Endothelial cell of umbilical vein (primary cell): Measurements from ENCODE around the gene SPINT2. TPM values are rescaled to one million over a fixed set of nuclear protein-coding genes. Genes with fewer than 3 reads are reported as not detected.

ENCODE experiments used
- BruUV-seq: library from RNA; stranded (reverse); fragments of 400-500 nt; replicated peaks from 2 replicates; lab custom pipeline; 2021; lab: Mats Ljungman, UMichigan
- CTCF ChIA-PET: fragments of 300-600, 350-600 bp; sonication (Branson Sonifier 250); formaldehyde crosslinking; loops from one replicate; lab custom pipeline; 2021; ENCODE audit warnings: antibody characterized with exemption, inconsistent platforms; lab: Charles Lee
- POLR2A ChIA-PET: fragments of 300-600, 350-600 bp; sonication (Branson Sonifier 250); formaldehyde crosslinking; loops from one replicate; lab custom pipeline; 2021; ENCODE audit warnings: antibody characterized with exemption, inconsistent platforms; lab: Charles Lee
- DNase-seq: peaks from one replicate; pipeline ENCODE4 v3.0.0-alpha.2; 2011; ENCODE audit warnings: low read depth, low spot score
- FAIRE-seq: peaks from 2 replicates; lab custom pipeline; 2011; peaks lifted over from hg19 to GRCh38; lab: Jason Lieb, UNC
- H2AFZ ChIP-seq: 2 replicates; pipeline ENCODE4 v1.6.0; 2012; ENCODE audit warnings: low read depth, low read length, control low read depth, inconsistent platforms
- H3K27ac ChIP-seq: 2 replicates; pipeline ENCODE4 v1.5.1; 2011; ENCODE audit warnings: low read depth, mild to moderate bottlenecking, control low read depth, low read length, moderate library complexity; ENCODE audit not compliant: insufficient read depth
- H3K27me3 ChIP-seq, 2 experiments: 2 replicates each; pipeline versions ENCODE4 v1.6.0 to v1.6.1; 2011; ENCODE audit warnings: low read length in 2 of 2, mixed read lengths in 1 of 2; ENCODE audit not compliant: control insufficient read depth in 2 of 2, insufficient read depth in 2 of 2
- H3K36me3 ChIP-seq, 2 experiments: 2 replicates in 1 of 2; 3 replicates in 1 of 2; pipeline ENCODE4 v1.5.1; 2011; ENCODE audit warnings: low read length in 2 of 2, mild to moderate bottlenecking in 1 of 2, moderate library complexity in 1 of 2; ENCODE audit not compliant: control insufficient read depth in 2 of 2, insufficient read depth in 2 of 2; ENCODE audit errors: extremely low read depth in 1 of 2
- H3K4me1 ChIP-seq: 3 replicates; pipeline ENCODE4 v1.5.1; 2011; ENCODE audit warnings: mild to moderate bottlenecking, low read length; ENCODE audit not compliant: control insufficient read depth, insufficient read depth; ENCODE audit errors: extremely low read depth
- H3K4me2 ChIP-seq: 2 replicates; pipeline ENCODE4 v1.6.1; 2011; ENCODE audit warnings: low read length, control low read depth, mixed read lengths; ENCODE audit not compliant: insufficient read depth
- H3K4me3 ChIP-seq, 3 experiments: fragments of 200-600 bp in 1 of 3; sonication (generic), shearing (Covaris generic) in 1 of 3; replicated peaks in 1 of 3; 2 replicates each; pipeline ENCODE4 v1.5.1; 2011 to 2016; ENCODE audit warnings: control low read depth in 3 of 3, low read length in 3 of 3, mild to moderate bottlenecking in 2 of 3, inconsistent platforms in 1 of 3, low read depth in 1 of 3, moderate library complexity in 1 of 3; ENCODE audit not compliant: insufficient read depth in 1 of 3
- H3K79me2 ChIP-seq: 2 replicates; pipeline ENCODE4 v1.6.0; 2012; ENCODE audit warnings: low read length, inconsistent platforms; ENCODE audit not compliant: control insufficient read depth, insufficient read depth
- H3K9ac ChIP-seq: replicated peaks from 2 replicates; pipeline ENCODE3; 2011; ENCODE audit warnings: low read length, control low read depth; ENCODE audit not compliant: insufficient read depth; ENCODE audit errors: extremely low read depth
- H3K9me1 ChIP-seq: replicated peaks from 3 replicates; pipeline ENCODE4 v1.6.0; 2011; ENCODE audit warnings: mild to moderate bottlenecking, low read length; ENCODE audit not compliant: control insufficient read depth, insufficient read depth; ENCODE audit errors: extremely low read depth
- H3K9me3 ChIP-seq: replicated peaks from 2 replicates; pipeline ENCODE4 v1.5.1; 2012; ENCODE audit warnings: low read length, inconsistent platforms; ENCODE audit not compliant: control insufficient read depth, insufficient read depth
- H4K20me1 ChIP-seq: replicated peaks from 2 replicates; pipeline ENCODE3; 2011; ENCODE audit warnings: mild to moderate bottlenecking, low read length; ENCODE audit not compliant: control insufficient read depth, insufficient read depth; ENCODE audit errors: extremely low read depth
- EZH2 ChIP-seq: IDR thresholded peaks from 2 replicates; pipeline ENCODE4 v1.6.1; 2012; ENCODE audit warnings: borderline replicate concordance, low read depth, mild to moderate bottlenecking, moderate library complexity, low read length, inconsistent platforms; ENCODE audit not compliant: severe bottlenecking
- JUN ChIP-seq: IDR thresholded peaks from 2 replicates; pipeline ENCODE4 v1.6.1; 2011; ENCODE audit warnings: borderline replicate concordance, low read depth; ENCODE audit not compliant: insufficient read length, insufficient read depth
- MAX ChIP-seq: IDR thresholded peaks from 2 replicates; pipeline ENCODE4 v1.6.1; 2011; ENCODE audit not compliant: insufficient read depth, insufficient read length
- MYC ChIP-seq: IDR thresholded peaks from one replicate; pipeline ENCODE4 v1.6.1; 2011; ENCODE audit warnings: mild to moderate bottlenecking, low read depth, low read length
- POLR2A ChIP-seq: IDR thresholded peaks from 2 replicates; pipeline ENCODE4 v1.6.1; 2012; ENCODE audit warnings: low read depth, mild to moderate bottlenecking, control low read depth, low read length
- POLR2AphosphoS5 ChIP-seq: IDR thresholded peaks from 2 replicates; pipeline ENCODE4 v1.6.1; 2012; ENCODE audit warnings: low read depth, mild to moderate bottlenecking, control low read depth, low read length, moderate library complexity; ENCODE audit not compliant: insufficient read depth
- dilution Hi-C: fragments of 300-500 bp; cut with MboI; formaldehyde crosslinking; loops from one replicate; pipeline ENCODE4 v1.15.0; 2019; ENCODE audit warnings: low sequenced_read_pairs; ENCODE audit not compliant: extremely low pct_ligation_motif_present
- intact Hi-C: fragments of 100-400 bp; cut with micrococcal nuclease; formaldehyde crosslinking; loops from one replicate; pipeline ENCODE4 v1.10.0; 2022
- polyA plus RNA-seq, 4 experiments: library from polyadenylated mRNA; depleted of rRNA in 3 of 4; stranded (reverse) in 3 of 4; unstranded in 1 of 4; fragments of >200 nt; gene quantifications; 2 replicates each; pipeline versions ENCODE4 v1.2.1 to v1.2.3, GENCODE V29; 2011 to 2012; ENCODE audit warnings: missing spikeins in 1 of 4
- total RNA-seq: library from RNA; stranded (reverse); gene quantifications from 2 replicates; pipeline ENCODE4 v1.2.3, GENCODE V29; 2021
- TF ChIP-seq, protein P1 (sequence below), 2 donors: IDR thresholded peaks; 1 replicate in 1 of 2; 2 replicates in 1 of 2; pipeline ENCODE4 v1.5.1; 2011; ENCODE audit warnings: low read length in 2 of 2, mild to moderate bottlenecking in 2 of 2, moderate library complexity in 2 of 2, control low read depth in 1 of 2, inconsistent platforms in 1 of 2, low read depth in 1 of 2; ENCODE audit not compliant: insufficient read depth in 1 of 2; ENCODE audit errors: extremely low read depth in 1 of 2

The SPINT2 gene
- total and polyA plus RNA-seq, 2 donors (not counting 3 experiments of a cell fraction or from before 2014, with no cell fraction given), result 28.9 to 46.6 TPM

GRCh38 chr19:38333245-38333644 is 68.9 kb downstream of the SPINT2 start:
- Histone ChIP-seq H3K4me1 (peaks cover 3% of the 10 kb centered on the region), H4K20me1 (no peaks in the 10 kb centered on the region), H3K9me3 (no peaks in the 10 kb centered on the region), H3K27me3 (no peaks in the 10 kb centered on the region), H2AFZ (no peak overlapping the region), H3K9ac (no peak overlapping the region), H3K4me2 (no peak overlapping the region), H3K4me3 (no peak overlapping the region), H3K79me2 (no peaks in the 10 kb centered on the region), H3K36me3 (no peaks in the 10 kb centered on the region), H3K27ac (no peak overlapping the region), H3K9me1 (no peaks in the 10 kb centered on the region)
- no peak for DNase-seq
- intact Hi-C loops, result loop anchor here (10.0 kb wide), 1 partner anchor 188 kb away; no protein-coding TSS in a partner anchor
- no TSS peak for BruUV-seq
- TF ChIP-seq EZH2, result no peak
- no peak for TF ChIP-seq MYC
- no peak for TF ChIP-seq JUN
- TF ChIP-seq, protein P1, sequence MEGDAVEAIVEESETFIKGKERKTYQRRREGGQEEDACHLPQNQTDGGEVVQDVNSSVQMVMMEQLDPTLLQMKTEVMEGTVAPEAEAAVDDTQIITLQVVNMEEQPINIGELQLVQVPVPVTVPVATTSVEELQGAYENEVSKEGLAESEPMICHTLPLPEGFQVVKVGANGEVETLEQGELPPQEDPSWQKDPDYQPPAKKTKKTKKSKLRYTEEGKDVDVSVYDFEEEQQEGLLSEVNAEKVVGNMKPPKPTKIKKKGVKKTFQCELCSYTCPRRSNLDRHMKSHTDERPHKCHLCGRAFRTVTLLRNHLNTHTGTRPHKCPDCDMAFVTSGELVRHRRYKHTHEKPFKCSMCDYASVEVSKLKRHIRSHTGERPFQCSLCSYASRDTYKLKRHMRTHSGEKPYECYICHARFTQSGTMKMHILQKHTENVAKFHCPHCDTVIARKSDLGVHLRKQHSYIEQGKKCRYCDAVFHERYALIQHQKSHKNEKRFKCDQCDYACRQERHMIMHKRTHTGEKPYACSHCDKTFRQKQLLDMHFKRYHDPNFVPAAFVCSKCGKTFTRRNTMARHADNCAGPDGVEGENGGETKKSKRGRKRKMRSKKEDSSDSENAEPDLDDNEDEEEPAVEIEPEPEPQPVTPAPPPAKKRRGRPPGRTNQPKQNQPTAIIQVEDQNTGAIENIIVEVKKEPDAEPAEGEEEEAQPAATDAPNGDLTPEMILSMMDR (IDR thresholded peaks at IDR 0.05; ENCODE audit: extremely low read depth in 1 of 2, insufficient read depth in 1 of 2, low read depth in 1 of 2, low read length in 2 of 2), result no peak
- TF ChIP-seq POLR2AphosphoS5, result no peak
- TF ChIP-seq MAX, result no peak
- no peak for TF ChIP-seq POLR2A
- FAIRE-seq, result no peak
- dilution Hi-C loops, result no loop called here
- CTCF ChIA-PET, result interaction anchor here (0.5 to 4.1 kb wide), 4 partner anchors 70 to 96 kb away, joined by 3 to 123 read pairs (median 4); partner anchors contain the start of gene FAM98C
- POLR2A ChIA-PET, result interaction anchor here (0.7 kb wide), 1 partner anchor 98 kb away, joined by 5 read pairs; no protein-coding TSS in a partner anchor
